Measurements from ENCODE around the gene LARGE1. TPM values are rescaled to one million over a fixed set of nuclear protein-coding genes. Genes with fewer than 3 reads are reported as not detected.

LARGE1 gene
- total and polyA plus RNA-seq, 2 of the 4 experiments (the other 2 are of a cell fraction): 6.2 to 12.4 TPM

DNA sequence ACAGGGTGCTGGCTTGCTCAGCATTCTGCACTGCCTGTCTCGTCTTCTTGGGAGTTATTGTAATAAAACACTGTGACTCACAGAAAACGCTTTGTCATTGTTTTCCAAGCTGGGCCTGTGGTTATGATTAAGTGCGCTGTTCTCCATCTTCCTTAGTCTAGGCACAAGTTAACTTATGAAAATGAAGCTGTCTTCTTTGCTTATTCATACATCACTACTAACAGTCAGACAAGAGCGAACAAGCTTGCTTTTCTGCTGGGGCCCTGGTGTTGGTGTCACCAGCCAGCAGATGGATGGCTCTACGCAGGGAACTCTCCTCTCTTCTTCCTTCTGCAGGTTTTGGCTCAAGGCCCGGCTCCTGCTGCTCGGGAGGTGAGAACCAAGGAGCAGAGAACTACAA is 482.0 kb downstream of the LARGE1 start:
- dilution Hi-C loops (cut with HindIII; ENCODE audit: low sequenced_read_pairs, unreplicated experiment) (no loop called here), intact Hi-C loops (cut with micrococcal nuclease) (no loop called here), in situ Hi-C loops (cut with MboI; ENCODE audit: low sequenced_read_pairs) (no loop called here)
- Histone ChIP-seq H2AK9ac (replicated peaks; ENCODE audit: low read depth, low read length, poor library complexity) (no peak overlapping the region), H3K79me1 (ENCODE audit: low read depth in 1 of 2, low read length in 2 of 2) (no peaks in the 10 kb centered on the region; a peak in 1 of 4 replicates), H3K4me3 (ENCODE audit: insufficient read depth, low read depth, low read length) (no peak overlapping the region), H3K23ac (ENCODE audit: low read depth, low read length) (no peak overlapping the region), H2AK5ac (ENCODE audit: low read depth, low read length) (no peak overlapping the region), H3K56ac (ENCODE audit: extremely low read depth, insufficient read depth, low read length) (no peak overlapping the region), H2BK15ac (ENCODE audit: low read depth, low read length) (no peak overlapping the region), H2BK120ac (ENCODE audit: low read depth, low read length) (no peak overlapping the region), H3K36me3 (ENCODE audit: control insufficient read depth, insufficient read depth, low read length) (no peaks in the 10 kb centered on the region), H3K27me3 (ENCODE audit: control insufficient read depth, insufficient read depth, low read length) (peaks cover 2% of the 10 kb centered on the region; the same call in 1 of the 2 replicates), H2AFZ (replicated peaks; ENCODE audit: low read length, poor library complexity) (no peak overlapping the region), H3K9me1 (ENCODE audit: insufficient read depth, low read length) (no peaks in the 10 kb centered on the region; the same call in 1 of the 2 replicates), H3K18ac (ENCODE audit: low read depth, low read length) (no peak overlapping the region), H4K20me1 (ENCODE audit: insufficient read depth, low read length) (peaks cover 10% of the 10 kb centered on the region), H3K9ac (ENCODE audit: low read depth, low read length) (no peak overlapping the region), H3K4me1 (ENCODE audit: control insufficient read depth, insufficient read depth, low read length) (peaks cover 2% of the 10 kb centered on the region), H4K5ac (ENCODE audit: low read depth, low read length) (no peak overlapping the region), H3K4me2 (ENCODE audit: low read depth, low read length) (peak overlapping the region; percentile 11; the same call in 1 of the 2 replicates), H2BK5ac (ENCODE audit: low read depth, low read length, poor library complexity, severe bottlenecking) (no peak overlapping the region), H3K9me3 (ENCODE audit: control insufficient read depth, insufficient read depth, low read length) (no peaks in the 10 kb centered on the region), H3K14ac (replicated peaks; ENCODE audit: low read depth, low read length) (no peak overlapping the region), H3K27ac (ENCODE audit: insufficient read depth, low read length) (no peak overlapping the region), H3K4ac (ENCODE audit: low read depth, low read length) (no peak overlapping the region), H2BK20ac (ENCODE audit: low read depth, low read length) (no peak overlapping the region), H4K91ac (ENCODE audit: insufficient read depth, low read depth, low read length) (no peak overlapping the region), H4K8ac (ENCODE audit: low read depth in 2 of 2, low read length in 2 of 2) (no peak overlapping the region)
- TF ChIP-seq BHLHE40 (IDR thresholded peaks at IDR 0.05; ENCODE audit: low read depth, low read length) (no peak), CHD1 (IDR thresholded peaks at IDR 0.05; ENCODE audit: low read depth, low read length) (no peak), RCOR1 (IDR thresholded peaks at IDR 0.05; ENCODE audit: insufficient replicate concordance, low read length) (peak; percentile 52), RAD21 (IDR thresholded peaks at IDR 0.05; ENCODE audit: low read length) (no peak), CEBPB (IDR thresholded peaks at IDR 0.05; ENCODE audit: low read depth, low read length) (no peak), MXI1 (IDR thresholded peaks at IDR 0.05; ENCODE audit: borderline replicate concordance, low read depth, low read length) (no peak), POLR2A (IDR thresholded peaks at IDR 0.05; ENCODE audit: low read depth, low read length) (no peak), FOS (IDR thresholded peaks at IDR 0.05; ENCODE audit: low read depth, low read length) (peak; percentile 56), MAFK (IDR thresholded peaks at IDR 0.05; ENCODE audit: low read depth, low read length) (peak; percentile 72), RFX5 (IDR thresholded peaks at IDR 0.05; ENCODE audit: low read depth, low read length) (no peak), NFE2L2 (IDR thresholded peaks at IDR 0.05; ENCODE audit: low read depth, low read length) (peak; percentile 88), SMC3 (IDR thresholded peaks at IDR 0.05; ENCODE audit: low read depth, low read length) (no peak), MAZ (IDR thresholded peaks at IDR 0.05; ENCODE audit: borderline replicate concordance, low read depth, low read length) (no peak)
- TF ChIP-seq, protein P1, sequence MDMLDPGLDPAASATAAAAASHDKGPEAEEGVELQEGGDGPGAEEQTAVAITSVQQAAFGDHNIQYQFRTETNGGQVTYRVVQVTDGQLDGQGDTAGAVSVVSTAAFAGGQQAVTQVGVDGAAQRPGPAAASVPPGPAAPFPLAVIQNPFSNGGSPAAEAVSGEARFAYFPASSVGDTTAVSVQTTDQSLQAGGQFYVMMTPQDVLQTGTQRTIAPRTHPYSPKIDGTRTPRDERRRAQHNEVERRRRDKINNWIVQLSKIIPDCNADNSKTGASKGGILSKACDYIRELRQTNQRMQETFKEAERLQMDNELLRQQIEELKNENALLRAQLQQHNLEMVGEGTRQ (IDR thresholded peaks at IDR 0.05; ENCODE audit: low read depth, low read length): no peak
- TF ChIP-seq, protein P2, sequence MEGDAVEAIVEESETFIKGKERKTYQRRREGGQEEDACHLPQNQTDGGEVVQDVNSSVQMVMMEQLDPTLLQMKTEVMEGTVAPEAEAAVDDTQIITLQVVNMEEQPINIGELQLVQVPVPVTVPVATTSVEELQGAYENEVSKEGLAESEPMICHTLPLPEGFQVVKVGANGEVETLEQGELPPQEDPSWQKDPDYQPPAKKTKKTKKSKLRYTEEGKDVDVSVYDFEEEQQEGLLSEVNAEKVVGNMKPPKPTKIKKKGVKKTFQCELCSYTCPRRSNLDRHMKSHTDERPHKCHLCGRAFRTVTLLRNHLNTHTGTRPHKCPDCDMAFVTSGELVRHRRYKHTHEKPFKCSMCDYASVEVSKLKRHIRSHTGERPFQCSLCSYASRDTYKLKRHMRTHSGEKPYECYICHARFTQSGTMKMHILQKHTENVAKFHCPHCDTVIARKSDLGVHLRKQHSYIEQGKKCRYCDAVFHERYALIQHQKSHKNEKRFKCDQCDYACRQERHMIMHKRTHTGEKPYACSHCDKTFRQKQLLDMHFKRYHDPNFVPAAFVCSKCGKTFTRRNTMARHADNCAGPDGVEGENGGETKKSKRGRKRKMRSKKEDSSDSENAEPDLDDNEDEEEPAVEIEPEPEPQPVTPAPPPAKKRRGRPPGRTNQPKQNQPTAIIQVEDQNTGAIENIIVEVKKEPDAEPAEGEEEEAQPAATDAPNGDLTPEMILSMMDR (conservative IDR thresholded peaks at IDR 0.05; ENCODE audit: low read depth, low read length): no peak
- TF ChIP-seq, protein P3, sequence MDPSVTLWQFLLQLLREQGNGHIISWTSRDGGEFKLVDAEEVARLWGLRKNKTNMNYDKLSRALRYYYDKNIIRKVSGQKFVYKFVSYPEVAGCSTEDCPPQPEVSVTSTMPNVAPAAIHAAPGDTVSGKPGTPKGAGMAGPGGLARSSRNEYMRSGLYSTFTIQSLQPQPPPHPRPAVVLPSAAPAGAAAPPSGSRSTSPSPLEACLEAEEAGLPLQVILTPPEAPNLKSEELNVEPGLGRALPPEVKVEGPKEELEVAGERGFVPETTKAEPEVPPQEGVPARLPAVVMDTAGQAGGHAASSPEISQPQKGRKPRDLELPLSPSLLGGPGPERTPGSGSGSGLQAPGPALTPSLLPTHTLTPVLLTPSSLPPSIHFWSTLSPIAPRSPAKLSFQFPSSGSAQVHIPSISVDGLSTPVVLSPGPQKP (IDR thresholded peaks at IDR 0.05; ENCODE audit: borderline replicate concordance, low read depth, low read length): no peak
- peak; percentile 89 for DNase-seq
- BruUV-seq (replicated peaks): no TSS peak
- WGBS, 2 experiments (ENCODE audit: extremely low coverage in 2 of 2, insufficient read length in 1 of 2): no CpG with 5 or more reads among the region's 7 CpGs
- CTCF ChIA-PET: interaction anchor here (0.7 kb wide), 1 partner anchor 100 kb away, joined by 3 read pairs; no protein-coding TSS in a partner anchor
- ATAC-seq (ENCODE audit: low read depth): peak; percentile 93
- POLR2A ChIA-PET (ENCODE audit: unreplicated experiment): no interaction called here

Measured in IMR-90 (cell line).